ENCODE measurements around the gene PPP1R10. TPM values are rescaled to one million over a fixed set of nuclear protein-coding genes. Genes with fewer than 3 reads are reported as not detected.
A peak's percentile ranks its signal among the peaks of the same experiment; 100 is the strongest.

PPP1R10 gene
- total and polyA plus RNA-seq, 2 of the 13 experiments (the other 11 are each of a cell fraction or from before 2014, with no cell fraction given): 26.3 to 38.4 TPM

DNA sequence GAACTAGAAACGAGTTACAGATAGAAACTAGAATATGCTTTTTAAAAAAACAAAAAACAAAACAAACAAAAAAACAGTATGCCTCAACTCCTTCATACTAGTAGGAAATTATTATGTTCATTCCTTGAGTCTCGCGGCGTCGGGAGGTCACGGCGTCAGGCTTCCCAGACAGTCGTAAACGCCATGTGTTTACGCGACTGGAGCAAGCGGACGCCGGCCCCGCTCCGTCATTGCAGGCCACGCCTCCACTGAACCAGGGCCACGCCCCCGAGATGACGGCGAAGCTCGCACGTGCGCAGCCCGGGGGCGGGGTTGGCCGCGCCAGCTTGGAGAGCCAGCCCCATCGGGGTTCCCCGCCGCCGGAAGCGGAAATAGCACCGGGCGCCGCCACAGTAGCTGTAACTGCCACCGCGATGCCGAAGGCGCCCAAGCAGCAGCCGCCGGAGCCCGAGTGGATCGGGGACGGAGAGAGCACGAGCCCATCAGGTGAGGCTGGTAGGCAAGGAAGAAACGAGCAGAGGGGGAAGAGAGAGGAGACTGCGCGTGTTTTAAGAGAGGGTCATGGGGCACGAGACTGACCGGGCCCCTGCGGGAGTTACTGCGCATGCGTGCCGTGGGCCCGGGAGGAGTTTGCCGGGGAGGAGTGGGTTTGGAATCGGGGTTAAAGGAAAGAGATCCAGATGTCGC lies 45.8 kb downstream of the PPP1R10 start, which contains the start of gene ABCF1 (continued):
- TF ChIP-seq ESRRA (CRISPR knock-in tag; IDR thresholded peaks at IDR 0.05; ENCODE audit: low read depth): peak; percentile 84
- no peak for TF ChIP-seq BRF2 (CRISPR knock-in tag; IDR thresholded peaks at IDR 0.05)
- no peak for TF ChIP-seq ZNF30 (CRISPR knock-in tag; IDR thresholded peaks at IDR 0.05)
- peak; percentile 92; the same call in 1 of the 2 replicates for TF ChIP-seq ZNF704 (CRISPR knock-in tag; IDR thresholded peaks at IDR 0.05; ENCODE audit: borderline replicate concordance)
- TF ChIP-seq FIP1L1 (IDR thresholded peaks at IDR 0.05; ENCODE audit: borderline replicate concordance, insufficient read depth, low read depth, low read length): no peak
- peak; percentile 61 for TF ChIP-seq ZBTB21 (CRISPR knock-in tag; IDR thresholded peaks at IDR 0.05)
- TF ChIP-seq RAD51 (IDR thresholded peaks at IDR 0.05; ENCODE audit: borderline replicate concordance): no peak
- TF ChIP-seq SMC3 (IDR thresholded peaks at IDR 0.05; ENCODE audit: low read length): no peak
- peak; percentile 82; the same call in 1 of the 2 replicates for TF ChIP-seq NKX3-1 (CRISPR knock-in tag; IDR thresholded peaks at IDR 0.05)
- TF ChIP-seq TOPORS (CRISPR knock-in tag; IDR thresholded peaks at IDR 0.05): no peak
- TF ChIP-seq ZNF572 (CRISPR knock-in tag; IDR thresholded peaks at IDR 0.05): peak; percentile 87; the same call in 1 of the 2 replicates
- TF ChIP-seq ZNF792 (CRISPR knock-in tag; IDR thresholded peaks at IDR 0.05): peak; percentile 94
- TF ChIP-seq MNT (IDR thresholded peaks at IDR 0.05): peak; percentile 98
- TF ChIP-seq HMG20A (CRISPR knock-in tag; IDR thresholded peaks at IDR 0.05; ENCODE audit: borderline replicate concordance): no peak
- 0 out of 2 replicates have a peak, but pooled peaks have one; percentile 23 for TF ChIP-seq FOXM1 (CRISPR knock-in tag; IDR thresholded peaks at IDR 0.05)
- peak; percentile 67 for TF ChIP-seq TBL1XR1 (IDR thresholded peaks at IDR 0.05; ENCODE audit: borderline replicate concordance, low read length, partially characterized antibody)
- TF ChIP-seq REXO4 (CRISPR knock-in tag; IDR thresholded peaks at IDR 0.05; ENCODE audit: borderline replicate concordance): no peak; the same call in 1 of the 2 replicates
- no peak; the same call in 1 of the 2 replicates for TF ChIP-seq PAWR (CRISPR knock-in tag; IDR thresholded peaks at IDR 0.05; ENCODE audit: borderline replicate concordance)
- peak; percentile 79; the same call in 1 of the 2 replicates for TF ChIP-seq SMAD9 (CRISPR knock-in tag; IDR thresholded peaks at IDR 0.05)
- peak; percentile 93 for TF ChIP-seq GATAD1 (CRISPR knock-in tag; IDR thresholded peaks at IDR 0.05)
- peak; percentile 87 for TF ChIP-seq XBP1 (CRISPR knock-in tag; IDR thresholded peaks at IDR 0.05)
- peak; percentile 35; the same call in 1 of the 2 replicates for TF ChIP-seq ZBTB14 (CRISPR knock-in tag; IDR thresholded peaks at IDR 0.05)
- peak; percentile 86; the same call in 1 of the 2 replicates for TF ChIP-seq CBX5 (CRISPR knock-in tag; IDR thresholded peaks at IDR 0.05; ENCODE audit: borderline replicate concordance)
- no peak for TF ChIP-seq IKZF1 (IDR thresholded peaks at IDR 0.05)
- peak; percentile 88 for TF ChIP-seq RFXAP (CRISPR knock-in tag; IDR thresholded peaks at IDR 0.05; ENCODE audit: borderline replicate concordance)
